Vagina (tissue), 2 donors: ENCODE data around the gene DMRT2. TPM values are rescaled to one million over a fixed set of nuclear protein-coding genes. Genes with fewer than 3 reads are reported as not detected.

Experiments used
- DNase-seq, 2 donors: peaks; one replicate each; pipeline ENCODE4 v3.0.0-alpha.2; 2017; ENCODE audit errors: extremely low spot score in 2 of 2
- H3K27ac ChIP-seq: fragments of 200-600 bp; sonication (generic); one replicate; pipeline ENCODE4 v1.5.1; 2019
- H3K27me3 ChIP-seq: fragments of 200-600 bp; sonication (generic); one replicate; pipeline ENCODE4 v1.5.1; 2019
- H3K36me3 ChIP-seq, 2 donors: fragments of 200-600 bp; sonication (generic); one replicate each; pipeline ENCODE4 v1.5.1; 2017 to 2019
- H3K4me1 ChIP-seq: fragments of 200-600 bp; sonication (generic); one replicate; pipeline ENCODE4 v1.5.1; 2019
- H3K4me3 ChIP-seq, 2 donors: fragments of 200-600 bp; sonication (generic); 1 replicate in 1 of 2; 2 replicates in 1 of 2; pipeline ENCODE4 v1.5.1; 2016 to 2019
- H3K9me3 ChIP-seq: fragments of 200-600 bp; sonication (generic); one replicate; pipeline ENCODE4 v1.5.1; 2019
- CTCF ChIP-seq, 3 experiments: fragments of 450-650 bp in 2 of 3; fragments of 200-600 bp in 1 of 3; sonication (generic) in 1 of 3; IDR thresholded peaks; one replicate each; pipeline ENCODE4 v1.5.1; 2017 to 2019; ENCODE audit warnings: antibody characterized with exemption in 3 of 3, mild to moderate bottlenecking in 2 of 3, moderate library complexity in 2 of 3
- POLR2A ChIP-seq, 2 donors: fragments of 450-650 bp; IDR thresholded peaks; one replicate each; pipeline ENCODE4 v1.6.1; 2017; ENCODE audit warnings: antibody characterized with exemption in 2 of 2, mild to moderate bottlenecking in 2 of 2, moderate library complexity in 2 of 2
- POLR2AphosphoS5 ChIP-seq, 2 donors: sonication (generic); formaldehyde crosslinking; IDR thresholded peaks; one replicate each; pipeline ENCODE4 v1.9.0; 2017; ENCODE audit warnings: antibody characterized with exemption in 2 of 2, mild to moderate bottlenecking in 2 of 2, low read depth in 1 of 2; ENCODE audit not compliant: insufficient read depth in 1 of 2
- intact Hi-C: fragments of 100-400 bp; cut with DNase I; formaldehyde crosslinking; loops from one replicate; pipeline ENCODE4 v1.15.1; 2023
- total RNA-seq: library from RNA; depleted of rRNA; stranded (reverse); fragments of >200 nt; gene quantifications from one replicate; pipeline ENCODE4 v1.2.3, GENCODE V29; 2016

The DMRT2 gene
- total RNA-seq, 1 donor from 2014 or later: 2.5 TPM

GRCh38 chr9:1070692-1071091 is 20.5 kb downstream of the DMRT2 start:
- H3K27me3 ChIP-seq: no peaks in the 10 kb centered on the region

GRCh38 chr9:1071730-1072129 is 21.6 kb downstream of the DMRT2 start:
- H3K9me3 ChIP-seq: no peaks in the 10 kb centered on the region
- H3K27me3 ChIP-seq: no peaks in the 10 kb centered on the region
- no peaks in the 10 kb centered on the region for H3K4me1 ChIP-seq
- no peak for TF ChIP-seq POLR2AphosphoS5 (IDR thresholded peaks at IDR 0.05; ENCODE audit: insufficient read depth in 1 of 2, low read depth in 1 of 2)
- no peak for TF ChIP-seq CTCF (IDR thresholded peaks at IDR 0.05)
- no peak for TF ChIP-seq POLR2A (IDR thresholded peaks at IDR 0.05)
- no peak for DNase-seq
- H3K4me3 ChIP-seq: no peak overlapping the region
- no peak overlapping the region for H3K27ac ChIP-seq
- no peaks in the 10 kb centered on the region for H3K36me3 ChIP-seq
- intact Hi-C loops: no loop called here

More at GRCh38 chr9:1070692-1071091, 20.5 kb downstream of the DMRT2 start:
- Histone ChIP-seq H3K36me3 (no peaks in the 10 kb centered on the region), H3K4me3 (no peak overlapping the region), H3K27ac (no peak overlapping the region), H3K4me1 (no peaks in the 10 kb centered on the region), H3K9me3 (no peaks in the 10 kb centered on the region)
- intact Hi-C loops: no loop called here
- no peak for DNase-seq
- TF ChIP-seq CTCF (IDR thresholded peaks at IDR 0.05) (no peak), POLR2AphosphoS5 (IDR thresholded peaks at IDR 0.05; ENCODE audit: insufficient read depth in 1 of 2, low read depth in 1 of 2) (no peak)

GRCh38 chr9:1073497-1073896 is 23.3 kb downstream of the DMRT2 start:
- no peak overlapping the region for H3K4me3 ChIP-seq
- intact Hi-C loops: no loop called here
- no peak for DNase-seq

GRCh38 chr9:1077616-1078015 is 27.5 kb downstream of the DMRT2 start:
- Histone ChIP-seq H3K4me3 (no peak overlapping the region), H3K4me1 (no peaks in the 10 kb centered on the region), H3K36me3 (no peaks in the 10 kb centered on the region), H3K27me3 (no peaks in the 10 kb centered on the region), H3K9me3 (no peaks in the 10 kb centered on the region), H3K27ac (no peak overlapping the region)
- no peak for TF ChIP-seq CTCF (IDR thresholded peaks at IDR 0.05)
- no peak for TF ChIP-seq POLR2AphosphoS5 (IDR thresholded peaks at IDR 0.05; ENCODE audit: insufficient read depth in 1 of 2, low read depth in 1 of 2)
- TF ChIP-seq POLR2A (IDR thresholded peaks at IDR 0.05): no peak
- intact Hi-C loops: no loop called here
- no peak for DNase-seq

More at GRCh38 chr9:1073497-1073896, 23.3 kb downstream of the DMRT2 start:
- no peaks in the 10 kb centered on the region for H3K27me3 ChIP-seq
- H3K36me3 ChIP-seq: no peaks in the 10 kb centered on the region
- no peaks in the 10 kb centered on the region for H3K4me1 ChIP-seq
- no peak overlapping the region for H3K27ac ChIP-seq
- no peaks in the 10 kb centered on the region for H3K9me3 ChIP-seq
- no peak for TF ChIP-seq POLR2AphosphoS5 (IDR thresholded peaks at IDR 0.05; ENCODE audit: insufficient read depth in 1 of 2, low read depth in 1 of 2)
- no peak for TF ChIP-seq CTCF (IDR thresholded peaks at IDR 0.05)
- no peak for TF ChIP-seq POLR2A (IDR thresholded peaks at IDR 0.05)

GRCh38 chr9:1083325-1083913 is 33.3 kb downstream of the DMRT2 start:
- DNase-seq: no peak
- Histone ChIP-seq H3K27me3 (no peaks in the 10 kb centered on the region), H3K4me1 (no peaks in the 10 kb centered on the region), H3K9me3 (no peaks in the 10 kb centered on the region), H3K4me3 (peak overlapping the region; percentile 17 to 22), H3K27ac (no peak overlapping the region), H3K36me3 (no peaks in the 10 kb centered on the region)
- TF ChIP-seq POLR2A (IDR thresholded peaks at IDR 0.05) (no peak), POLR2AphosphoS5 (IDR thresholded peaks at IDR 0.05; ENCODE audit: insufficient read depth in 1 of 2, low read depth in 1 of 2) (no peak), CTCF (IDR thresholded peaks at IDR 0.05) (no peak)
- intact Hi-C loops: no loop called here
